Lung microvascular endothelial cell (primary cell): ENCODE data around the gene CWC27. TPM values are rescaled to one million over a fixed set of nuclear protein-coding genes. Genes with fewer than 3 reads are reported as not detected.
"Not testable (repeated sequence)": the region's sequence is repeated elsewhere in the genome, so short reads cannot be mapped to it uniquely, and the experiment has no call there.

Experiments used
- DNase-seq, 2 donors: peaks; one replicate each; pipeline versions ENCODE4 v3.0.0 to v3.0.0-alpha.2; 2010; ENCODE audit warnings: low read depth in 2 of 2
- total RNA-seq: library from RNA; depleted of rRNA; stranded (reverse); fragments of >200 nt; gene quantifications from 2 replicates; pipeline ENCODE4 v1.2.1, GENCODE V29; 2014

The CWC27 gene
- total RNA-seq, 1 donor from 2014 or later: 7.9 TPM

DNA sequence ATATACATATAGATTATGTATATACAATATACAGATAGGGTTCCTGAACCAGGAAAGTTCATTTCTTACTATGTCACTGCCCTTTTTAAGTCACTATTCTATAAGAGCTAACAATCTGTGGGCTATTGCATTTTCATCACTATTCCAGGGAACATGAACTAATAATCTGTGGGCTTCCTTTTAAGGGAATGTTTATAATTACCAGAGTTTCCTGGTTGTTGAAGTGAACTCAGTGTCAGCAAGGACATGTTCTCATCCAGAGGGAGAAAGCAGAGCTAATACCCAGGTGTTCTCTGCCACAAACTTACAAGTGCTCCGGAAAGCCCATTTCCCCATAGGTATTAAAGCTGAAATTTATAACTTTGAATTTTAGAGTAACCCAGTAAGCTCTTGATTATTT, 69.6 kb downstream of the CWC27 start:
- peak; percentile 71 to 74 for DNase-seq

DNA sequence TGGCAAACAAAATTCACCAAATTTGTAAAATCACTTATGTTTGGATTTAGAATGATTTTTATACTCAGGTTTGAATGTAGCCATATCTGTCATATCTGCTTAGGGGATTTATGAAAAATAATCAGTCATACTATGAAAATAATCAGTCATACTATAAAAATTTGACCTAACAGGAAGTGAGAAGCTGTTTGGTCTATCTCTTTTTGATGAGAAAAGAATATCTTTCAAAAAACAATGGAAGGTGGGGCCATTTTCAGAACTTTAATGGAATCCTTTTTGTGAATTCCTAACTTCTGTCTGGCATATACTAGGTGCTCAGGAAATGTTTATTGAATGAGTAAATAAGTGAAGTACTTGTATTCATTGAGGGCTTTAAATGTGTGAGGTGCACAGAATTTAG, 70.1 kb downstream of the CWC27 start:
- peak; percentile 29 to 65 for DNase-seq

DNA sequence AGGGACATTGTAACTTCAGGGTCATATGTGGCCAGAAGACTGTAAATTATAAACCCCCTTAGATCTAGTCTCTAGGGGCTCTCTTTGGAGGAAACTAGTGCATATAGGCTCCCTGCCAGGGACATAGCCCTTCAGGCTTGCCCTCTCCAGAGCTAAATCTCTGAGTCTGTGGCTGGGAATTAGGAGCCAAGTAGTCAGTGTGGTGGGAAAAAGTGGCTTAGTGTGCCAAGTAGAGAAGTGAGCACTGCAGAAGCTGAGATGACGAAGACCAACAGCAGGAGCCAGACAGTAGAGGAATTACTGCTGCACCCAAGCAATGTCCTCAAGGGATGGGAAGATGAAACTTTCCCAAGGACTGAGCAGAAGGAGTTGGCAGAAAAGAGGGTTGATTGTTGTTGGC, 71.2 kb downstream of the CWC27 start:
- DNase-seq: no peak

DNA sequence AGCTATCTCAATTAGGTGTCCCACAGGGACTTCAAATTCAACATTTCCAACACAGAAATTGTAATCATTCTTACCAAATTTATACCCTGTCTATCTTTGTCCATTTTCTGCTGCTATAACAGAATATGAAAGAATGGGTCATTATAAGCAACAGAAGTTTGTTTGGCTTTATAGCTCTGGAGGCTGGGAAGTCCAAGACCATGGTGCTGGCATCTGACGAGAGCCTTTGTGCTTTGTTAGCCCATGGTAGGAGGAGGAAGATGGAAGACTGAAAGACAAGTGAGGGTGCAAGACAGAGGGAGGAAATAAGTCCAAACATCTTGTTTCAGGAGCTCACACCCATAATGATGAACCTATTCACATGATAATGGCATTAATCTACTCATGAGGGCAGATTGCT, 72.2 kb downstream of the CWC27 start:
- DNase-seq: no peak

- DNase-seq: no peak
These were observed 85.0 kb downstream of the CWC27 start for GRCh38 chr5:64853777-64854176.

- DNase-seq: peak; percentile 23 to 27
These were observed 86.1 kb downstream of the CWC27 start for GRCh38 chr5:64854855-64855254.

DNA sequence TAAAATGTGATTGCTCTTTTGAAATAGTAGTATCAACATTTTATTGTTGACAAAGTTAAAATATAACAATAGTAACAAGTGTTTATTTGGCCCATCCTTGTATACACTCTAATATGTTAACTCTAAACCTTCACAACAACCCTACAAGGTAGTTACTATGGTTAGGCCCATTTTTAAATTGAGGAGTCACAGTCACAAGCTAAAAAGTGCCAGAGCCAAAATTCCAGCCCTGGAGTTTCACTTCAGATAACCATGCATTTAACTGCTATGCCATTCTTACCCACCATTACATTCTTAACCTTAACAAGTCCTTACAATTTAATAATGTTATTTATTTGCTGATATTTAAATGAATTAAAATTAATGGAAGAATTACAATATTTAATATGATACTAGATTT, 91.2 kb downstream of the CWC27 start:
- no peak for DNase-seq

DNA sequence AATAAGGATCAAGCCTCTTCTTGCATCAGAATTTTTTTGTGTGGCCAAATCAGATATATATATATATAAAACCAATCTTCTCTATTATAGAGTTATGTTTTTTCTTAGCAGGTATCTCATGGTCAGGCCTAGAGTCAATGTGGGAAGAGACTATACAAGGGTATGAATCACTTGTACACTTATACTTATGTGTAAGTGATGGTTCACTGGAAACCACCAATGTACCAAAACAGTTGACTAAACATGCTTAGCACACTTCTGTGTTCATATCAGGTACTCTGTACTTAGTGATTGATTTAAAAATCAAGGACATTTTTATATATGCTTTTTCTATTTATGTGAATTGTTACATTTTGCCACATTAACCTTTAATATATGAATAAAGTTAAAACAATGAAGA, 92.6 kb downstream of the CWC27 start:
- no peak for DNase-seq

DNA sequence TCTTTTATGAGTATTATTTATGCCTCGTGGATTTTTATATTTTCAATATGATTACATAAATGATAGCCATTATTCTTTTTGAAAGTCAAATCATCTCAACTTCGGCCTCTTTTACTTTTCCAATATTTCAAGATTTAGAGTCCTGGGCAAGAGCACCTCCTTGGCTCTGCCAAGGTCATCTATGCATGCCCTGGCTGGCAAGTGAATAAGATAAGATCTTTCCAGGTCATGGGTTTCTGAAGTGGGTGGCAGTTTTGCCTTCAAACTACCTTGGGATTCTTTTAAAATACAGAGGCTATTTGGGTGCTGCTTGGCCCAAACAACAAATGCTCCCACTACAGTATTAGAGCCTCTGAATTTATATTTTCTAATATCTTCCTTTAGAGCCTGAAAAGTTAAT, 95.4 kb downstream of the CWC27 start:
- DNase-seq: no peak

DNA sequence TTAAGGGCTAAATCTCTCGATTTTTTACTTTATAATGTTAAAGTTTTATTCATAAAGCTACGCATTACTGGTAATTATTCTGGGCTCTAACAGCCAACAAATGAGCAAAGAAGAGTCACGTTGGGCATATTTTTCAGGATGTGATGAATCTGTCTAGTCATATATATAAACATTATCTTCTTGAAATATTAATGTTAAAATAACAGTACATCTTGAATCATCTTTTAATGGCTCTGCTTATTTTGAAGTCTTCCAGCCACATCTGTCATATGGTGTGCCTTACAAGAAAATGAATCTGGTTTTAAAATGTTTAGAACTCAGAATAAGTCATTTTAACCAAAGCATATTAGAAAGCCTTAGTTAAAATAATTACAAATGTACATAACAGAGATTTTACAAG, 96.9 kb downstream of the CWC27 start:
- DNase-seq: peak; percentile 1 to 6

GRCh38 chr5:64869419-64869818, 100.7 kb downstream of the CWC27 start:
- peak; percentile 63 to 68 for DNase-seq

GRCh38 chr5:64872044-64872443, 103.3 kb downstream of the CWC27 start:
- DNase-seq: peak in 1 of 2 donors; percentile 26

DNA sequence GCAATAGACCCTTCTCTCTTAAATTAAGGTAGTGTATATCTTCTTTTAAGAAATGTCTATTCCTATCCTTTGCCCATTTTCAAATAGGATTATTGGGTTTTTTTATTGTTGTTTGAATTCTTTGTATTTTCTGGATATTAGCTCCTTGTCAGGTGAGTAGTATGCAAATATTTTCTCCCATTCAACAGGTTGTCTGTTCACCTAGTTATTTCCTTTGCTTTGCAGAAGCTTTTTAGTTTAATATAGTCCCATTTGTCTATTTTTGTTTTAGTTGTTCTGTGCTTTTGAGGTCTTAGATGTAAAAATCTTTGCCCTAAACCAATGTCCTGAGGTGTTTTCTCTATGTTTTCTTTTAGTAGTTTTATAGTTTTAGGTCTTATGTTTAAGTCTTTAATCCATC, 104.7 kb downstream of the CWC27 start:
- DNase-seq: no peak

DNA sequence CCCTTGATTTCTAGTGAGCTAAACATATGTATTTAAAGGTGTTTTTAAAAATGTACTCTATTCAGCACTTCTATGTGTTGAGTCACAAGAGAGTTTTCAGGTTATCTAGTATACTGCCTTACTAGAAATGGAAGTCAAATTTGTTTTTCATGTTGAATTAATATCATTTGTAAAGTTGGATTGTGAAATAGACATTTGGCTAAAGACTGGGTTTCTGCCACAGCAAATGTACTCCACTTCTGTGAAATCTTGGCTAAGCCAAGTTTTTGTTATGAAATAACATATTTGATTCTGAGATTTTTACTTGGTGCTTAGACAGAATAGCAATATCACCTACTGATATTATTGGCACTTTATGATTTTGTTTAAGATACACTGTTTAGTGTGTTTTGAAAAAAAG, 106.0 kb downstream of the CWC27 start:
- no peak for DNase-seq

DNA sequence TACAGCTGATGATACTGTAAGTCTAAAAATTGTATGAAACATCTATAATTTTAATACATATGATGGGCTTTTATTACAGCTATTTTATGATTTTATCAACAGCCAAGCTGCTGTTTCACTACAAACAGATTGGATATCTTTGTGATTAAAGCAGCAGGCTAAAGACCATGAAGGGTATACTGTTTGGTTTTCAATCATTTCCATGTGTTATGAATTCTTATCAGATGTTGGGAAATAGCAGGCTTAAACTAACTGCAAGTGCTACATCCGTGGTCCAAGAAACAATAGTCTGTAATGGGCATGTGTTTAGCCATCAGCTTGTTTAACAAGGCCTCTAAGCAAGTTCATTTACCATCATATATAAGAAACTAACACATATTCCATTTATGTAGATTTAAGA, 107.5 kb downstream of the CWC27 start:
- no peak for DNase-seq

DNA sequence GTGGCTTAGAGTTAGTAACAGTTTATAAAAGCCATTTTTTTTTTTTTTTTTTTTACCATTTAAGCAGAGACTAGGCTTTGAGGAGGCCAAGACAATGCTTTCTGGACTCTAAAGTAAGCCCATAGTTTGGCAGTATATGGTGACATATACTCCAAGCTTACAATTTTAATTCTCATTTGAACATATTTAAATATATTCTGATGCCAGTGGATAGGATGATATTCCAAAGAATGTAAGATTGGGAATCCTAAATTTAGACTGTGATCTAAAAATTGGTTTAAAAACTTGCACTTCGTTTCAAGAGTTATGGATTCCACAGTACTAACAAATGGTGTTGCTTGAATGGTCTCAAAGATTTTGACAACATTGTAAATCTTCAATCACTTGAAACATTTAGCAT, 112.1 kb downstream of the CWC27 start:
- no peak for DNase-seq

- no peak for DNase-seq
These were observed 115.2 kb downstream of the CWC27 start for GRCh38 chr5:64883912-64884311.

DNA sequence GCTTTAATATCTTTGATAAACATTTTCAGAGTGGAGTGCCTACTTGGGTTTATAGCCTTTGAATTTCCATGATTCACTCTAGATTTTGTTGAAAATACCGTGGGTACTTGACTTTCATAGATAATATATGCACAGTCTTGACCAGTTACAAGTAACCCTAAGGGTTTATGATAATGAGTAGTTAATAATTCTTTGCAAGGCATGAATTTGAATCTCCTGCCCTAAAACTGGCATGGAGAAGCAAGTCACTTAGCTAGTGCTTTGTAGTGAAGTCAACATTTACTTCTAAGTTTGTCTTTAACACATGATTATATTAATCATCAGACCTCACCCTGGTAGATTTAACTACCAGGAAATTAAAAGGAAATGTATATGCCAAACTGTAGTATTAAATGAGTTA, 115.8 kb downstream of the CWC27 start:
- DNase-seq: no peak

DNA sequence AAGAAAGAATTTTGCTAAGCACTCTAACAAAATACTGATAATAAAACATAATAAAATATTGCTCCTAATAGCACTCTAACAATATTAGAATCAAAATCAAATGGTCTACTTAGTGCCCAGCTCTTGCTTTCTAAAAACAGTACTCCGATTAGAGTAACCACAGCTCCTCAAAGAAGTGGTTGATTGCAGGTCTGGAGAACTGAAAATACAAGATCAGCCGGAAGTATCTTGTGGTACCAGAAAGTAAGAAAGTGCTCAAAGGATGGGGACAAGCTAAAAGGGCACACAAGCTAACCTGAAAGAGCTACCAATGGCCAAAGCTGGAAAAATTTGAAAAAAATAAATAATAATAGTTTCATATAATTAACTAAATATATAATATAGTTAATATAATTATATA, 119.2 kb downstream of the CWC27 start:
- DNase-seq: no peak

DNA sequence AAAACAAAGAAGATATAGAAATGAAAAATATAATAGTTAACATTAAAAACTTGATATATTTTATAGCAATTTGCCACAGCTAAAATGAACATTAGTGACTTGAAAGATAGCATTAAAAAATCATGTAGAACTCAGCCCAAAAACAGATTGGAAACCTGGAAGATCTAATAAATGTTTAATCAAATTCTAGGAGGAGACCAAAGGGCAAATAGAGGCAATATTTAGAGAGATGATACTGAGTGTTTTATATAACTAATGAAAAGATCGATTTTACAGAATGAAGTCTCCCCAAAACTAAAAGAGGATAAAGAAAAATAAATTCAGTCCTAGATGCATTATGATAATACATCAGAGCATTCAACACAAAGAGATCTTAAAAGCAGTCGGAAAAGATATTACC, 127.0 kb downstream of the CWC27 start:
- no peak for DNase-seq

- no peak for DNase-seq
These were observed 131.1 kb downstream of the CWC27 start for GRCh38 chr5:64899838-64900237.

DNA sequence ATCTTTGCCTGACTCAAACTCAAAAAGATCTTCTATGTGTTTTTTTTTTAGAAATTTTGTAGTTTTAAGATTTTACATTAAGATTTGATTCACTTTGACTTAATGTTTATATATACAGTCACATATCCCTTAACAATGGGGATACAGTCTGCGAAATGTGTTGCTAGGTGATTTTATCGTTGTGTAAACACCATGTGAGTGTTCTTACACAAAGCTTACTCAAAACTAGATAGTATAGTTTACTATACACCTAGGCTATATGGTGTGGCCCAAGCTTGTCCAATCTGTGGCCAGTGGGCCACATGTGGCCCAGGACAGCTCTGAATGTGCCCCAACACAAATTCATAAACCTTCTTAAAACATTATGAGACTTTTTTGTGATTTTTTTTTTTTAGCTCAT, 131.9 kb downstream of the CWC27 start:
- peak; percentile 5 to 26 for DNase-seq

- not testable (repeated sequence) for DNase-seq
These were observed 138.7 kb downstream of the CWC27 start for GRCh38 chr5:64907399-64907798.

DNA sequence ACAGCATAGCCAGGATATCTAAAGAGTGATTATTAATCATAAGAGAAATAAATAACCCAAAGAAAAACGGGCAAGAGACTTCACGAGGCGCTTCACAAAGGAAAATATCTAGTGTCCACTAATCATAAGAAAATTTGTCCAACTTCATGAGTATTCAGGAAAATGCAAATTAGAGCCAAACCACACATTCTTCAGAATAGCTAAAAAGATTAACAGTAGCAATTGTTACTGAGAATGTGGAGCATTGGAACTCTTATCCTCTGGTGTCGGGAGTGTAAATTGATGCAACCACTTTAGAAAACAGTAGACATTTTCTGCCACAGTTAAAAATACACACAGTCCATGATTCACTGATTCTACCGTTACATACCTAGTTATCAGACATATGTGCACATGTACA, 145.7 kb downstream of the CWC27 start:
- peak in 1 of 2 donors; percentile 25 for DNase-seq

DNA sequence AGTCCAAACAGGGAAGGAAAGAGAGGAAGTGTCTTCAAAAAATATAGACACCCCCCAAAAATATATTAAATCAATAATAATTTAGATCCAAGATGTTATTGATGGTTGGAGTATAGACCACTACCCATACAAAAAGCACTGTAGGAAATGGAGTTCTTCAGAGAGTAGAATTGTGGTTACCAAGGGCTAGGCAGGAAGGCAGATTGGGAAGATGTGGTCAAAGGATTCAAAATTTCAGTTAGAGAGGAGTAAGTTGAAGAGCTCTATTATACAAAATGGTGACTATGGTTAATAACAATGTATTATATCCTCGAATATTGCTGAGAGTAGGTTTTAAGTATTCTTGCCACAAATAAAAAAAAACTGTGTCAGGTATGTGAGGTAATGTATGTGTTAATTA, 149.4 kb downstream of the CWC27 start:
- no peak for DNase-seq
